DND-41 (cell line): Measurements from ENCODE around the gene SPRY2.

ENCODE experiments used
- ATAC-seq: fragments of 200-7000 bp; cut with Tn5 transposase; 3 replicates; pipeline ENCODE4 v1.9.1; 2021; ENCODE audit warnings: low read depth; ENCODE audit not compliant: insufficient read depth
- DNase-seq: peaks from one replicate; pipeline ENCODE4 v3.0.0-alpha.2; 2020
- H2AFZ ChIP-seq: 2 replicates; pipeline ENCODE4 v1.6.0; 2012; ENCODE audit warnings: low read depth, low read length
- H3K27ac ChIP-seq: 2 replicates; pipeline ENCODE4 v1.5.1; 2012; ENCODE audit warnings: low read length, inconsistent platforms
- H3K27me3 ChIP-seq: fragments of 200-600 bp; sonication (generic); 2 replicates; pipeline ENCODE4 v1.6.0; 2012; ENCODE audit warnings: low read length, mild to moderate bottlenecking, inconsistent platforms; ENCODE audit not compliant: insufficient read depth, poor library complexity
- H3K36me3 ChIP-seq: 2 replicates; pipeline ENCODE4 v1.5.1; 2012; ENCODE audit warnings: low read length, inconsistent platforms; ENCODE audit not compliant: insufficient read depth
- H3K4me1 ChIP-seq: 2 replicates; pipeline ENCODE4 v1.5.1; 2012; ENCODE audit warnings: mild to moderate bottlenecking, low read length; ENCODE audit not compliant: insufficient read depth
- H3K4me2 ChIP-seq: 2 replicates; pipeline ENCODE4 v1.6.0; 2012; ENCODE audit warnings: mild to moderate bottlenecking, moderate library complexity, low read length, inconsistent platforms; ENCODE audit not compliant: insufficient read depth
- H3K4me3 ChIP-seq, 2 experiments: fragments of 200-600 bp in 1 of 2; shearing (Covaris generic) in 1 of 2; 2 replicates each; pipeline ENCODE4 v1.5.1; 2012 to 2016; ENCODE audit warnings: inconsistent platforms in 2 of 2, low read length in 2 of 2, mild to moderate bottlenecking in 2 of 2, low read depth in 1 of 2, moderate library complexity in 1 of 2
- H3K79me2 ChIP-seq: 2 replicates; pipeline ENCODE4 v1.6.0; 2012; ENCODE audit warnings: low read length, inconsistent platforms; ENCODE audit not compliant: insufficient read depth
- H3K9ac ChIP-seq: 2 replicates; pipeline ENCODE4 v1.6.0; 2012; ENCODE audit warnings: low read depth, mild to moderate bottlenecking, inconsistent platforms, low read length, moderate library complexity
- H3K9me3 ChIP-seq: 2 replicates; pipeline ENCODE4 v1.5.1; 2012; ENCODE audit warnings: low read length, moderate library complexity, mild to moderate bottlenecking, inconsistent platforms; ENCODE audit not compliant: insufficient read depth, severe bottlenecking
- H4K20me1 ChIP-seq: 2 replicates; pipeline ENCODE4 v1.6.0; 2012; ENCODE audit warnings: low read length; ENCODE audit not compliant: insufficient read depth
- EZH2 ChIP-seq: IDR thresholded peaks from 3 replicates; pipeline ENCODE4 v1.6.1; 2012; ENCODE audit warnings: borderline replicate concordance, low read depth, mild to moderate bottlenecking, moderate library complexity, low read length, inconsistent platforms; ENCODE audit not compliant: severe bottlenecking
- TF ChIP-seq, protein P1 (sequence below): IDR thresholded peaks from 2 replicates; pipeline ENCODE4 v1.5.1; 2012; ENCODE audit warnings: borderline replicate concordance, low read length, moderate library complexity, mild to moderate bottlenecking; ENCODE audit not compliant: poor library complexity, severe bottlenecking; ENCODE audit errors: extremely low read depth

Gene SPRY2

GRCh38 chr13:80371840-80372509 lies 31.0 kb upstream of the SPRY2 start:
- Histone ChIP-seq H3K79me2 (no peaks in the 10 kb centered on the region), H3K4me3 (no peak overlapping the region), H3K9me3 (no peaks in the 10 kb centered on the region), H4K20me1 (no peaks in the 10 kb centered on the region), H3K4me1 (no peaks in the 10 kb centered on the region), H3K27me3 (no peaks in the 10 kb centered on the region), H2AFZ (no peak overlapping the region), H3K36me3 (no peaks in the 10 kb centered on the region), H3K9ac (no peak overlapping the region), H3K4me2 (no peak overlapping the region), H3K27ac (no peak overlapping the region)
- no peak for TF ChIP-seq EZH2
- TF ChIP-seq, protein P1, sequence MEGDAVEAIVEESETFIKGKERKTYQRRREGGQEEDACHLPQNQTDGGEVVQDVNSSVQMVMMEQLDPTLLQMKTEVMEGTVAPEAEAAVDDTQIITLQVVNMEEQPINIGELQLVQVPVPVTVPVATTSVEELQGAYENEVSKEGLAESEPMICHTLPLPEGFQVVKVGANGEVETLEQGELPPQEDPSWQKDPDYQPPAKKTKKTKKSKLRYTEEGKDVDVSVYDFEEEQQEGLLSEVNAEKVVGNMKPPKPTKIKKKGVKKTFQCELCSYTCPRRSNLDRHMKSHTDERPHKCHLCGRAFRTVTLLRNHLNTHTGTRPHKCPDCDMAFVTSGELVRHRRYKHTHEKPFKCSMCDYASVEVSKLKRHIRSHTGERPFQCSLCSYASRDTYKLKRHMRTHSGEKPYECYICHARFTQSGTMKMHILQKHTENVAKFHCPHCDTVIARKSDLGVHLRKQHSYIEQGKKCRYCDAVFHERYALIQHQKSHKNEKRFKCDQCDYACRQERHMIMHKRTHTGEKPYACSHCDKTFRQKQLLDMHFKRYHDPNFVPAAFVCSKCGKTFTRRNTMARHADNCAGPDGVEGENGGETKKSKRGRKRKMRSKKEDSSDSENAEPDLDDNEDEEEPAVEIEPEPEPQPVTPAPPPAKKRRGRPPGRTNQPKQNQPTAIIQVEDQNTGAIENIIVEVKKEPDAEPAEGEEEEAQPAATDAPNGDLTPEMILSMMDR, result no peak
- ATAC-seq (no peak), DNase-seq (no peak)

DNA sequence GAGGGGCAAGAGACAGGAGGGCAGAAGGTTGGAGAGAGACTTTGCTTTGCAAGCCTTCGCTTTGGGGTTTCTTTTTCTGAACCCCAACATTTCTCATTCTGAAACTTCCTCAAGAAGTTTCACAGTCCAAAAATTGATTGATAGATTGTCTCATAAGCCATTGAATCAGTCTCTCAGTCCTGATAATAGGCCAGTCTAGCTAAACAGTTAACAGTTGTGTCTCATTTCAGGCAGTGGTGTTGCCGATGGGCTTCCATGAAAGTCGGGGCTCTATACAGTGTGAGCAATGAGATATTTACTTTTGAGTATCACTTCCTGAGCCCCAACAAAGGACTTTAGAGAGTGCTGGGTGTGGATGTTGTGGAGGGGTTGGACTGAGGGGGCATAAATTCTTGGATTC lies 26.5 kb upstream of the SPRY2 start:
- Histone ChIP-seq H3K4me2 (no peak overlapping the region), H3K79me2 (no peaks in the 10 kb centered on the region), H3K36me3 (no peaks in the 10 kb centered on the region), H3K9me3 (no peaks in the 10 kb centered on the region), H4K20me1 (no peaks in the 10 kb centered on the region), H3K4me3 (no peak overlapping the region), H2AFZ (no peak overlapping the region), H3K27me3 (no peaks in the 10 kb centered on the region), H3K4me1 (no peaks in the 10 kb centered on the region), H3K27ac (no peak overlapping the region), H3K9ac (no peak overlapping the region)
- ATAC-seq, result no peak
- DNase-seq, result no peak
- no peak for TF ChIP-seq EZH2
- TF ChIP-seq, protein P1, result no peak

- Histone ChIP-seq H3K27me3 (no peaks in the 10 kb centered on the region), H3K27ac (no peak overlapping the region), H3K9ac (no peak overlapping the region), H3K9me3 (no peaks in the 10 kb centered on the region), H3K4me3 (no peak overlapping the region; a peak in 1 of 4 replicates), H3K79me2 (no peaks in the 10 kb centered on the region), H3K36me3 (no peaks in the 10 kb centered on the region), H3K4me1 (no peaks in the 10 kb centered on the region), H4K20me1 (no peaks in the 10 kb centered on the region), H3K4me2 (peak overlapping the region; percentile 45; the same call in 1 of the 2 replicates), H2AFZ (no peak overlapping the region; the same call in 1 of the 2 replicates)
- DNase-seq (no peak), ATAC-seq (no peak)
- TF ChIP-seq, protein P1, result peak; percentile 78
- TF ChIP-seq EZH2, result no peak
Observed at GRCh38 chr13:80363890-80364503, 23.1 kb upstream of the SPRY2 start.
